K562 (cell line): Measurements from ENCODE around the gene GIPC3. TPM values are rescaled to one million over a fixed set of nuclear protein-coding genes. Genes with fewer than 3 reads are reported as not detected.

Experiments
- ATAC-seq: fragments of 200-7000 bp; cut with Tn5 transposase; 3 replicates; pipeline ENCODE4 v1.9.1; 2020; ENCODE audit warnings: moderate library complexity
- BruUV-seq: library from RNA; stranded (reverse); fragments of 400-500 nt; replicated peaks from 2 replicates; lab custom pipeline; 2021; lab: Mats Ljungman, UMichigan
- CTCF ChIA-PET: fragments of 300-600 bp; formaldehyde crosslinking; extraction: SDS; loops from one replicate; lab custom pipeline; 2021; ENCODE audit warnings: low intra/inter-chr PET ratio; lab: Yijun Ruan, JAX
- POLR2A ChIA-PET: fragments of 300-600, 350-650 bp; sonication (Branson Sonifier 250); formaldehyde crosslinking; extraction: SDS; loops from one replicate; lab custom pipeline; 2021; ENCODE audit warnings: antibody characterized with exemption, inconsistent platforms; lab: Yijun Ruan, JAX
- DNase-seq, 4 experiments: peaks; one replicate each; pipeline versions ENCODE4 v3.0.0 to v3.0.0-alpha.2; 2011 to 2018; ENCODE audit warnings: low spot score in 3 of 4, mixed read lengths in 3 of 4; ENCODE audit errors: extremely low read depth in 1 of 4
- FAIRE-seq: peaks from 2 replicates; lab custom pipeline; 2011; peaks lifted over from hg19 to GRCh38; lab: Jason Lieb, UNC
- H2AFZ ChIP-seq: 2 replicates; pipeline ENCODE4 v1.6.0; 2011; ENCODE audit warnings: low read depth, low read length, control low read depth, inconsistent platforms
- H3K27ac ChIP-seq: fragments of 200-600 bp; 3 replicates; pipeline ENCODE4 v1.8.0; 2011; ENCODE audit warnings: low read depth, mild to moderate bottlenecking, control low read depth, inconsistent platforms, low read length, moderate library complexity, mixed read lengths; ENCODE audit errors: extremely low read depth
- H3K27me3 ChIP-seq, 2 experiments: fragments of 300-600 bp in 1 of 2; 2 replicates in 1 of 2; 3 replicates in 1 of 2; pipeline versions ENCODE4 v1.6.0 to v1.8.0; 2011; ENCODE audit warnings: inconsistent platforms in 2 of 2, low read length in 2 of 2, mild to moderate bottlenecking in 1 of 2, mixed read lengths in 1 of 2, moderate library complexity in 1 of 2; ENCODE audit not compliant: control insufficient read depth in 2 of 2, insufficient read depth in 2 of 2
- H3K36me3 ChIP-seq: fragments of 300-600 bp; 3 replicates; pipeline ENCODE4 v1.8.0; 2011; ENCODE audit warnings: mild to moderate bottlenecking, low read length, inconsistent platforms; ENCODE audit not compliant: control insufficient read depth, insufficient read depth
- H3K4me1 ChIP-seq, 2 experiments: fragments of 200-600 bp in 1 of 2; replicated peaks in 1 of 2; 2 replicates in 1 of 2; 3 replicates in 1 of 2; pipeline versions ENCODE4 v1.5.1 to v1.8.0; 2011; ENCODE audit warnings: inconsistent platforms in 2 of 2, low read length in 2 of 2, mild to moderate bottlenecking in 1 of 2, mixed read lengths in 1 of 2, moderate library complexity in 1 of 2; ENCODE audit not compliant: control insufficient read depth in 2 of 2, insufficient read depth in 2 of 2
- H3K4me2 ChIP-seq: 2 replicates; pipeline ENCODE4 v1.6.1; 2011; ENCODE audit warnings: low read length, control low read depth, inconsistent platforms, mixed read lengths; ENCODE audit not compliant: insufficient read depth
- H3K4me3 ChIP-seq: fragments of 200-600 bp; sonication (generic), shearing (Covaris generic); 2 replicates; pipeline ENCODE4 v1.5.1; 2016; ENCODE audit warnings: control low read depth, inconsistent platforms
- H3K79me2 ChIP-seq: fragments of 200-600 bp; 3 replicates; pipeline ENCODE4 v1.8.0; 2011; ENCODE audit warnings: low read length, inconsistent platforms; ENCODE audit not compliant: control insufficient read depth, insufficient read depth
- H3K9ac ChIP-seq, 2 experiments: 2 replicates each; pipeline versions ENCODE4 v1.6.0 to v1.6.1; 2011; ENCODE audit warnings: low read depth in 2 of 2, low read length in 2 of 2, control low read depth in 1 of 2, inconsistent platforms in 1 of 2, mild to moderate bottlenecking in 1 of 2, mixed read lengths in 1 of 2; ENCODE audit not compliant: insufficient read depth in 1 of 2
- H3K9me1 ChIP-seq: one replicate; pipeline ENCODE4 v1.6.0; 2011; ENCODE audit warnings: inconsistent platforms, mild to moderate bottlenecking, low read length, moderate library complexity; ENCODE audit not compliant: control insufficient read depth, insufficient read depth
- H3K9me3 ChIP-seq: replicated peaks from 2 replicates; pipeline ENCODE4 v1.5.1; 2011; ENCODE audit warnings: low read depth, low read length, inconsistent platforms; ENCODE audit not compliant: control insufficient read depth, insufficient read depth
- H4K20me1 ChIP-seq: replicated peaks from 2 replicates; pipeline ENCODE4 v1.6.1; 2011; ENCODE audit warnings: low read length, inconsistent platforms, mixed read lengths; ENCODE audit not compliant: control insufficient read depth, insufficient read depth
- DACH1 ChIP-seq: fragments of 450-650 bp; IDR thresholded peaks from 2 replicates; pipeline ENCODE4 v1.6.1; 2018; ENCODE audit not compliant: partially characterized antibody
- ESRRA ChIP-seq: fragments of 450-650 bp; IDR thresholded peaks from 2 replicates; pipeline ENCODE4 v1.6.1; 2014; ENCODE audit warnings: low read depth, mild to moderate bottlenecking, moderate library complexity, borderline replicate concordance
- MTA2 ChIP-seq: fragments of 450-650 bp; IDR thresholded peaks from 2 replicates; pipeline ENCODE4 v1.6.1; 2016; ENCODE audit warnings: low read depth
- SMAD2 ChIP-seq: fragments of 150-350 bp; IDR thresholded peaks from 2 replicates; pipeline ENCODE4 v1.6.1; 2014; ENCODE audit warnings: low read depth, mild to moderate bottlenecking, low read length
- STAT5A ChIP-seq: IDR thresholded peaks from 2 replicates; pipeline ENCODE4 v1.6.1; 2012; ENCODE audit warnings: low read length, inconsistent platforms, borderline replicate concordance
- TEAD1 ChIP-seq, 2 experiments: fragments of 450-650 bp in 1 of 2; sonication (generic) in 1 of 2; formaldehyde crosslinking; IDR thresholded peaks; 2 replicates each; pipeline versions ENCODE4 v1.4.0 to v1.8.0; 2020 to 2022; ENCODE audit warnings: mild to moderate bottlenecking in 2 of 2, missing genetic modification reagents in 1 of 2
- XRCC5 ChIP-seq: fragments of 200-400 bp; formaldehyde crosslinking; IDR thresholded peaks from 2 replicates; pipeline ENCODE4 v1.6.1; 2017; ENCODE audit warnings: low read depth, mild to moderate bottlenecking, low read length
- ZBTB8A ChIP-seq: fragments of 450-650 bp; IDR thresholded peaks from 2 replicates; pipeline ENCODE4 v1.6.1; 2018; ENCODE audit warnings: mild to moderate bottlenecking, moderate library complexity; ENCODE audit not compliant: partially characterized antibody
- ZNF347 ChIP-seq: fragments of 450-650 bp; formaldehyde crosslinking; IDR thresholded peaks from 2 replicates; pipeline ENCODE4 v1.4.0; 2020; ENCODE audit warnings: low read depth, mild to moderate bottlenecking, moderate library complexity
- ZNF707 ChIP-seq: fragments of 250-450 bp; sonication (Bioruptor Pico); conservative IDR thresholded peaks from 2 replicates; pipeline ENCODE4 v1.8.0; 2022; ENCODE audit warnings: inconsistent platforms, mild to moderate bottlenecking, moderate library complexity
- ZNF766 ChIP-seq: fragments of 200-800 bp; sonication (Bioruptor generic); conservative IDR thresholded peaks from 2 replicates; pipeline ENCODE4 v1.6.1; 2016; ENCODE audit warnings: missing genetic modification characterization, missing compliant biosample characterization
- WGBS: fragments of 100-300 bp; shearing (Covaris generic); methylation state at CpG from one replicate; pipeline ENCODE4 v1.1.6; 2016; ENCODE audit warnings: low coverage, mixed read lengths; ENCODE audit not compliant: insufficient coverage; ENCODE audit errors: missing lambda C conversion rate; 5-methylcytosine and 5-hydroxymethylcytosine counted together
- in situ Hi-C: fragments of 300-500 bp; cut with MboI; formaldehyde crosslinking; loops from 4 replicates; pipeline ENCODE4 v1.15.0; 2018; ENCODE audit warnings: inconsistent platforms, mixed read lengths
- intact Hi-C: fragments of 100-400 bp; cut with micrococcal nuclease; formaldehyde crosslinking; loops from 2 replicates; pipeline ENCODE4 v1.14.2; 2022
- polyA plus RNA-seq, 8 experiments: library from polyadenylated mRNA; depleted of rRNA in 4 of 8; stranded (reverse) in 5 of 8; unstranded in 3 of 8; fragments of >200 nt; fragmentation: Nextera tagmentation in 2 of 8; fragmentation: Illumina TruSeq in 1 of 8; extraction: Ambion mirVana in 2 of 8; extraction: Trizol in 1 of 8; gene quantifications; 2 replicates each; pipeline versions ENCODE4 v1.2.1 to v1.2.3, GENCODE V29; 2011 to 2014; ENCODE audit warnings: inconsistent platforms in 1 of 8, missing spikeins in 1 of 8
- total RNA-seq, 7 experiments: library from RNA; depleted of rRNA in 6 of 7; stranded (reverse); fragments of >200 nt in 6 of 7; fragmentation: Illumina TruSeq in 2 of 7; extraction: Trizol in 2 of 7; gene quantifications; 2 replicates each; pipeline versions ENCODE4 v1.2.1 to v1.2.3, GENCODE V29; 2011 to 2021; ENCODE audit warnings: low replicate concordance in 1 of 7
- TF ChIP-seq, protein P1 (sequence below): IDR thresholded peaks from 2 replicates; pipeline ENCODE4 v1.6.1; 2011; ENCODE audit warnings: borderline replicate concordance, low read depth, mild to moderate bottlenecking, moderate library complexity, low read length; ENCODE audit not compliant: insufficient read depth, poor library complexity, severe bottlenecking
- TF ChIP-seq, protein P2 (sequence below): IDR thresholded peaks from 2 replicates; pipeline ENCODE4 v1.6.1; 2011; ENCODE audit not compliant: insufficient read length; ENCODE audit errors: extremely low read depth
- TF ChIP-seq, protein P3 (sequence below), 3 experiments: IDR thresholded peaks in 2 of 3; conservative IDR thresholded peaks in 1 of 3; 2 replicates each; pipeline ENCODE4 v1.5.1; 2011 to 2012; ENCODE audit warnings: low read length in 3 of 3, mild to moderate bottlenecking in 3 of 3, control low read depth in 2 of 3, improper control_type of control experiment in 1 of 3, inconsistent platforms in 1 of 3, low read depth in 1 of 3, mixed read lengths in 1 of 3, moderate library complexity in 1 of 3; ENCODE audit not compliant: insufficient read depth in 2 of 3
- TF ChIP-seq, protein P4 (sequence below): fragments of 450-650 bp; conservative IDR thresholded peaks from 2 replicates; pipeline ENCODE4 v1.6.1; 2016; ENCODE audit warnings: missing genetic modification characterization, low read depth, mild to moderate bottlenecking, control low read depth, missing compliant biosample characterization

The GIPC3 gene
- total and polyA plus RNA-seq, 9 of the 15 experiments (the other 6 are each of a cell fraction or from before 2014, with no cell fraction given), result 0.03 to 3.6 (median 1.5) TPM; not detected in 1

DNA sequence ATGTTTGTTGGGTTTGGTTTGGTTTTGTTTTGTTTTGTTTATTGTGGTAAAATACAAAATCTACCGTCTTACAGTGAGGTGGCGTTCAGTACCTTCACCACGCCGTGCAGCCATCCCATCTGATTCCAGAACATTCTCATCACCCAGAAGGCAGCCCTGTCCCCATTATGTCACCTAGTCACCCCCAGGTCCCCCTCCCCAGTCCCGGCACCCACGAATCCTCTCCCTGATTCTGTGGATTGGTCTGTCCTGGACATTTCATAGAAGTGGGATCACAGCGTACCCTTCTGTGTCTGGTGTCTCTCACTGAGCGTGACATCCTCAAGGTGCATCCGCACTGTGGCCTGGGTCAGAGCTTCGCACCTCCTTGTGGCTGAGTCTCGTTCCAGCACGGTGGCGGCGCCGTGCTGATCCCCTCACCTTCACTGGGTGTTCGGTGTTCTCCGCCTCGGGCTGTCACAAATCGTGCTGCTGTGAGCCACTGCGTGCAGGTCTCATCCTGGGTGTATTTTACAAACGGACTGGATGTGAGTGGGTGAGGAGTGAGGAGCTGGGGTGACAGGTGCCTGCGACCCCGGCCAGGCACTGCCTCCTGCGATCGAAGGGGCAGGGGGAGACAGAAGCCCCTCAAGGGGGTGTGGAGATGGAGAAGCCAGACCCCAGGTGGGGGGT, 46.9 kb upstream of the GIPC3 start:
- ATAC-seq (peak; percentile 55), DNase-seq (peak in 1 of 4 experiments; percentile 38), FAIRE-seq (peak; percentile 19)
- no peaks in the 10 kb centered on the region for H3K9me1 ChIP-seq
- 63% methylated on average over 23 of the region's 25 CpGs for WGBS
- peaks cover 7 to 45% of the 10 kb centered on the region in 2 experiments; a peak in 3 of 5 replicates for H3K4me1 ChIP-seq
- no peaks in the 10 kb centered on the region for H3K27me3 ChIP-seq
- ChIA-PET CTCF (no interaction called here), POLR2A (interaction anchor here (0.6 to 3.1 kb wide), 7 partner anchors 11 to 236 kb away, joined by 3 to 15 read pairs (median 6); partner anchors contain the start of gene MFSD12)
- no TSS peak for BruUV-seq
- H3K36me3 ChIP-seq, result peaks cover 34% of the 10 kb centered on the region; the same call in 2 of the 3 replicates
- H3K9ac ChIP-seq, result peak overlapping the region in 1 of 2 experiments; percentile 74; a peak in 2 of 4 replicates
- intact Hi-C loops (no loop called here), in situ Hi-C loops (no loop called here)
- H3K27ac ChIP-seq, result no peak overlapping the region; the same call in 2 of the 3 replicates
- no peaks in the 10 kb centered on the region for H3K79me2 ChIP-seq
- no peak overlapping the region for H3K4me3 ChIP-seq
- 0 out of 2 replicates have a peak, but pooled peaks cover 5% of the 10 kb centered on the region for H4K20me1 ChIP-seq
- H3K4me2 ChIP-seq, result no peak overlapping the region
- no peak overlapping the region for H2AFZ ChIP-seq
- H3K9me3 ChIP-seq, result no peaks in the 10 kb centered on the region
- TF ChIP-seq ZBTB8A, result no peak
- no peak for TF ChIP-seq DACH1
- no peak for TF ChIP-seq ZNF707
- TF ChIP-seq XRCC5, result 0 out of 2 replicates have a peak, but pooled peaks have one; percentile 14
- TF ChIP-seq ZNF347 (CRISPR knock-in tag), result no peak
- TF ChIP-seq, protein P1, sequence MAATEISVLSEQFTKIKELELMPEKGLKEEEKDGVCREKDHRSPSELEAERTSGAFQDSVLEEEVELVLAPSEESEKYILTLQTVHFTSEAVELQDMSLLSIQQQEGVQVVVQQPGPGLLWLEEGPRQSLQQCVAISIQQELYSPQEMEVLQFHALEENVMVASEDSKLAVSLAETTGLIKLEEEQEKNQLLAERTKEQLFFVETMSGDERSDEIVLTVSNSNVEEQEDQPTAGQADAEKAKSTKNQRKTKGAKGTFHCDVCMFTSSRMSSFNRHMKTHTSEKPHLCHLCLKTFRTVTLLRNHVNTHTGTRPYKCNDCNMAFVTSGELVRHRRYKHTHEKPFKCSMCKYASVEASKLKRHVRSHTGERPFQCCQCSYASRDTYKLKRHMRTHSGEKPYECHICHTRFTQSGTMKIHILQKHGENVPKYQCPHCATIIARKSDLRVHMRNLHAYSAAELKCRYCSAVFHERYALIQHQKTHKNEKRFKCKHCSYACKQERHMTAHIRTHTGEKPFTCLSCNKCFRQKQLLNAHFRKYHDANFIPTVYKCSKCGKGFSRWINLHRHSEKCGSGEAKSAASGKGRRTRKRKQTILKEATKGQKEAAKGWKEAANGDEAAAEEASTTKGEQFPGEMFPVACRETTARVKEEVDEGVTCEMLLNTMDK, result no peak
- no peak for TF ChIP-seq SMAD2
- TF ChIP-seq STAT5A, result no peak
- TF ChIP-seq MTA2, result no peak
- TF ChIP-seq TEAD1 (CRISPR knock-in tag; IDR thresholded peaks at IDR 0.05), result no peak
- TF ChIP-seq ZNF766, result no peak
- TF ChIP-seq, protein P2, sequence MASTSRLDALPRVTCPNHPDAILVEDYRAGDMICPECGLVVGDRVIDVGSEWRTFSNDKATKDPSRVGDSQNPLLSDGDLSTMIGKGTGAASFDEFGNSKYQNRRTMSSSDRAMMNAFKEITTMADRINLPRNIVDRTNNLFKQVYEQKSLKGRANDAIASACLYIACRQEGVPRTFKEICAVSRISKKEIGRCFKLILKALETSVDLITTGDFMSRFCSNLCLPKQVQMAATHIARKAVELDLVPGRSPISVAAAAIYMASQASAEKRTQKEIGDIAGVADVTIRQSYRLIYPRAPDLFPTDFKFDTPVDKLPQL, result no peak
- TF ChIP-seq, protein P3, sequence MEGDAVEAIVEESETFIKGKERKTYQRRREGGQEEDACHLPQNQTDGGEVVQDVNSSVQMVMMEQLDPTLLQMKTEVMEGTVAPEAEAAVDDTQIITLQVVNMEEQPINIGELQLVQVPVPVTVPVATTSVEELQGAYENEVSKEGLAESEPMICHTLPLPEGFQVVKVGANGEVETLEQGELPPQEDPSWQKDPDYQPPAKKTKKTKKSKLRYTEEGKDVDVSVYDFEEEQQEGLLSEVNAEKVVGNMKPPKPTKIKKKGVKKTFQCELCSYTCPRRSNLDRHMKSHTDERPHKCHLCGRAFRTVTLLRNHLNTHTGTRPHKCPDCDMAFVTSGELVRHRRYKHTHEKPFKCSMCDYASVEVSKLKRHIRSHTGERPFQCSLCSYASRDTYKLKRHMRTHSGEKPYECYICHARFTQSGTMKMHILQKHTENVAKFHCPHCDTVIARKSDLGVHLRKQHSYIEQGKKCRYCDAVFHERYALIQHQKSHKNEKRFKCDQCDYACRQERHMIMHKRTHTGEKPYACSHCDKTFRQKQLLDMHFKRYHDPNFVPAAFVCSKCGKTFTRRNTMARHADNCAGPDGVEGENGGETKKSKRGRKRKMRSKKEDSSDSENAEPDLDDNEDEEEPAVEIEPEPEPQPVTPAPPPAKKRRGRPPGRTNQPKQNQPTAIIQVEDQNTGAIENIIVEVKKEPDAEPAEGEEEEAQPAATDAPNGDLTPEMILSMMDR (IDR thresholded peaks at IDR 0.05 in 2 of 3, conservative IDR thresholded peaks at IDR 0.05 in 1 of 3; ENCODE audit: insufficient read depth in 2 of 3, low read depth in 1 of 3, low read length in 3 of 3), result 0 out of 6 replicates have a peak, but pooled peaks of 2 of the 3 experiments have one; percentile 21 to 23
- TF ChIP-seq, protein P4, sequence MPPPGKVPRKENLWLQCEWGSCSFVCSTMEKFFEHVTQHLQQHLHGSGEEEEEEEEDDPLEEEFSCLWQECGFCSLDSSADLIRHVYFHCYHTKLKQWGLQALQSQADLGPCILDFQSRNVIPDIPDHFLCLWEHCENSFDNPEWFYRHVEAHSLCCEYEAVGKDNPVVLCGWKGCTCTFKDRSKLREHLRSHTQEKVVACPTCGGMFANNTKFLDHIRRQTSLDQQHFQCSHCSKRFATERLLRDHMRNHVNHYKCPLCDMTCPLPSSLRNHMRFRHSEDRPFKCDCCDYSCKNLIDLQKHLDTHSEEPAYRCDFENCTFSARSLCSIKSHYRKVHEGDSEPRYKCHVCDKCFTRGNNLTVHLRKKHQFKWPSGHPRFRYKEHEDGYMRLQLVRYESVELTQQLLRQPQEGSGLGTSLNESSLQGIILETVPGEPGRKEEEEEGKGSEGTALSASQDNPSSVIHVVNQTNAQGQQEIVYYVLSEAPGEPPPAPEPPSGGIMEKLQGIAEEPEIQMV, result no peak
- no peak for TF ChIP-seq ESRRA
